SIG-M5 treated with dmso at 0.1 percent for 504 hours (cell line): ENCODE data around the gene PRKCE.

Experiments
- DNase-seq: peaks from one replicate; lab custom pipeline; 2025; ENCODE audit not compliant: unreplicated experiment; lab: John Stamatoyannopoulos, UW

Gene PRKCE

GRCh38 chr2:46126571-46126970 lies 475.1 kb downstream of the PRKCE start:
- DNase-seq, result no peak

DNA sequence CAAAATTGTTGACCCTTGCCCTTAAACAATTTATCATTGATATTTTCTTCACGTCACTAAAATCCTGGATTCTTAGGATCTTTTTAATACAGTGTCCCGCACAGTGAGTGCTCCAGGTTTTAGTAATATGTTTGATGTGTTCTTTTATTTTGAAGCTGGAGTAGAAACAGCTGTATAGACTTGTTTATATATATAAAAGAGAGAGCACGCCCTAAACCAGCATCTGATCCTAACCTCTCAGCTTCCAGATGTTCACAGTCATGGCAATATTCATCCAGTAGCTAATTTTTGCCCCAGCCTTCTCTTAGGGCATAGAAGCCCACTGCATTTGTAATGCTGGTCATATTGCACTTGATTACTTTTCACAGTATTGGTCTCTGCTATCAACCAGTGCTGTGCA lies 475.7 kb downstream of the PRKCE start:
- no peak for DNase-seq

DNA sequence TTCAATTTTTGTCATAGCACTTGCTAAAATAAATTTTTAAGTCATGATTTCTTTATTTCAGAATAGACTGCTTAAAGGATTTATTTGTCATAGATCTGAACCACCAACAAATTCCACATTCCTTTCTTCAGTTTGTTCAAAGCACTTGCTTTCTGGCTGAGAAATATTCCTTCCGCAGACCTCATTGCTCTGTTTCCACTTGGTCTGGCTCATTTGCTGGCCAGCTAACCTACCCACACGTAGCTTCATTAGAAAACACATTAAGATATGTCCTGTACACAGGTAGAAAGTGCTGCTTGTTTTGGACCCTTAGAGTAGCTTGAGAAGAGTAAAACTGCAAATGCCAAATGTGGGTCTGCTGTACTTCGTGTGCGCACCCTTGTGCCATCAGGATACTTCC lies 479.0 kb downstream of the PRKCE start:
- DNase-seq, result no peak

- DNase-seq, result no peak
Observed at GRCh38 chr2:46132996-46133395, 481.5 kb downstream of the PRKCE start.

GRCh38 chr2:46134531-46135227 lies 483.2 kb downstream of the PRKCE start:
- no peak for DNase-seq

DNA sequence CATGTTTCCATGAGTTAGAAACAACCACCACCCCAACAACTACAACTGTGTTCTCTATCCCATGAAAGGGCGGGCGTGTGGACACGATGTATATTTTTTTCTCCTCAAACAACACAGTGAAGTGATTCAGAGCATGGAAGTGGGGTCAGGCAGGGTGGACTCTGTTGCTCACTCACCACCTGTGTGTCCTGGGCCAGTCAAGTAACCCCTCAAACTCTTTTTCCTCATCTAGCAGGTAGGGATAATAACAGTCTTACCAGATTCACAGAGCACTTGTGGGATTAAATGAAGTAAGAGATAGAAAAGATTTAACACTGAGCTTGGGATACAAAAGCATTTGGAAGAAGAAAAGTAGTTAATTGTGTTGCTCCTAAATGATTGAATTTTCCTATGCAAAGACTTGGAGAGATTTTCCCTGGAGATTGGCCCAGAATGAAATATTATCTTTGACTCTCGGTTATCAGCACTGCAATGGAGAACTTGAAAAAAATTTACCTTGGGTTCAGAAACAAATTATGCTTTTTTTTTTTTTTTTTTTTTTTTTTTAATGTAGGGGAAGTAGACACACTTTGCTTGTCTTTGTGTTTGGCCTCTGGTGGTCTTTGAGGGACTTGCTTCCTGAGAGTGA lies 483.9 kb downstream of the PRKCE start:
- DNase-seq, result no peak

DNA sequence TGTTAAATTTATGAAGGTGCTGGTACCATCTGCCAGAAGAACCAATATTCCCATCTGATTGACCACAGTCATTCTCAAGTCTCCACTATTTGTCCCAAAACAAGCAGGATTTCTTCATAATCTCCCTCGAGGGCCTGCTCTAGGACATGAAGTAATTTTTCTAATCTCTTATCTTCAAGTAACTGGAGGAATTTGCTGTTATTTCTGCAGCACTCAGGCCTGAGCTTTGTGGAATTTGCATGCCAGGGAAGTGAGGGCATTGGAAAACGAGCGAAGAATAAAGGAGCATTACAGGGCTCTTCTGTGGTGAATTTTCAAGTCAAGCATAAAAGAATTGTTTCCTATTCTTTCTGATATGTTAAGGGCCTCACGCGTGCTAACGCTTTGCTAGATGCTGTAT lies 484.5 kb downstream of the PRKCE start:
- no peak for DNase-seq

- DNase-seq, result no peak
Observed at GRCh38 chr2:46136481-46136880, 485.0 kb downstream of the PRKCE start.

DNA sequence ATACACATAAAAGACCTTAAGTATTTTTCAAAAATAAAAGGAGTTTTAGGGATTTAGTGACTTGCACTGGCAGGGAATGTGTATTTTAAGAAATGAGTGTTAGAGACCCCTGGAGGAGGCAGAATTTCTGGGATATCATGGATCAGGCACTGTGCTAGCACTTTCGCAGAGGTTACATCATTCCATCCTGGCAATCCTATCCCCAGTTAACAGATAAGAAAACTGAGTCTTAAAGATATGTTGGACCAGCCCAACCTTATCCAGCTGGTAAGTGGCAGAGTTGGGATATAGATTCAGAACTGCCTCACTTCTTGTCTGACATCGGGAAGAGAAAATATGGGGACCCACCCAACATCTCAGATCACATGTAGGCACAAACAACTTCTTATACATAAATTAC lies 485.5 kb downstream of the PRKCE start:
- no peak for DNase-seq

DNA sequence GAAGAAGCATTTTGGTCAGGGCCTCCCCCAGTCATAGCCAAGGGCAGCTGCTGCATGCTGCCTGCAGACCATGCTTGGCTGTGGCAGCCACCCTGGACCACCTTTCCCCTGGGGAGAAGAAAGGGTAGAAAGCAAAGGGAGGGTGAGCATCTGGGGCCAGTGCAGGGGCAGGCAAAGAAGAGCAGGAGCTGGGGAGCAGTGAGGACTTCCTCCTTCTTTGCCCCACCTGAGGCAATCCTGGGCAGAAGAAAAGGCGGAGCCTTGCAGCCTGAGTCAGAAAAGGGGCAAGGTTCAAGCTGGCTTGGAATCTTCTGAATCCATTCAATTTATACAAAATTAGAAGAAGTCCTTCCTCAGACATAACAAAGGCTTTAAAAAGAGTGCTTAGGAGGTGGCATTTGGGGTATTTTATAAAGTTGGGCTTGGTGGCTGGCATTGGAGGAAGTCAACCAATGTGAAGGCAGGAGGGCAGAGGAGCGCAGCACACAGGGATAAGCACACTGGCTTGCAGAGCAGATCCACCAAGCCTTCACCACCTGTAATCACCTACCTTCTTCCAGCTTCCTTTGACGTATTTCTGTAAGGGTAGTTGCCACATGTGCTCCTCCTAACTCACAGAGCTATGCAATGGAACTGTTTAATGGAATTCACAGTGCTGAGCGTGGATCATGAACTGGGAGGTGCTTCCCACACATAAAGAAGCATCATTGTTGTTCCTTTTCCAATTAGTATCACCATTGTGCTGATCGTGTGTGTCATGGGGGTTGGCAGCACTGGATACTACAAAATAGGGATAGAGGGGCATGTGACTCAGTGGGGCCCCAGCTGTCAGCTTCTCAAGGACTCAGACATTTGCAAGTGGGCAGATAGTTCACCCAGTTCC lies 491.3 kb downstream of the PRKCE start:
- no peak for DNase-seq

DNA sequence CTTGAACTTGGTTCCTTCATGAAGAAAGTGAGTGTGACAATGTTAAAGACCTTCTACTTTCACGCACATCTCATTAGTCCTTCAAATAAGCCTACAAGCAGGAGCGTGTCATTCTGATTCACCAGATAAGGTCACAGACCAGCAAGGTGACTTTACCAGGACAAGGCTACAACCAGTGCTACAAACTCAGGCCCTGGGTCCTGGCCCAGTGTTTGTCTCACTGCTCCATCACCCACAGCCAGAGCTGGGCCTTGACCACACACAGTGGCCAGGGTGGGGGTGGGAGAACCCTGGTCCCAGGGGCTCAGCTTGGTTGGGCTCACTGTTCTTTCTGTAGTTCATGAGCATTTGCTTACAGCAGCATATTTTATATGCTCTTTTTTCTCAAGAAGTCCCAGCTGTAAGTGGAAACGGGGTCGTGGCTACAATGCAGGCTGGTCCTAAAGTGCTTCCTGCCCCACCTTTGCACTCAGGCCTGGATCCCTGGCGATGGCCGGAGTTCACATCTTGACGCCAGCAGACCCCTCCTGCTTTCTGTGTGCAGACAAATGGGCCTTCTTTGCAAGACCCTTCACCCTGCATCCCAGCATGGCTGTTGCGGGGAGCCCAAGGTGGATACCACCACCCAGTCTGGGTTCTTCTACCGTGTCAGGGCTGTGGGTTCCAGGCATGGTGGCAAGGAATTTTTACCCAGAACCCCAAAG lies 492.1 kb downstream of the PRKCE start:
- no peak for DNase-seq

GRCh38 chr2:46144133-46144800 lies 492.8 kb downstream of the PRKCE start:
- DNase-seq, result no peak

DNA sequence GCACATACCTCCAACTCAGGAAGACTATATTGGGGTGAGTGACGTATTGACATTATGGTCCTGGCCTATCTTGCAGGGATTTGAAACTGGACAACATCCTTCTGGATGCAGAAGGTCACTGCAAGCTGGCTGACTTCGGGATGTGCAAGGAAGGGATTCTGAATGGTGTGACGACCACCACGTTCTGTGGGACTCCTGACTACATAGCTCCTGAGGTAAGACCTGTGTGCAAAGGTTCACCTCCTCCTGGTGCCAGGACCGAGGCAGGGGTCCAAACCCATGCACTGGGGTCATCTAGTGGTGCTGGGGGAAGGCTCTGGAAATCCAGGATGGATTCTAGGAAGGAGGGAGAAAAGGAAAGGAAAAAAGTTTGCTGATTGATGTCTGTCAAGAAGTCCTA lies 493.5 kb downstream of the PRKCE start:
- DNase-seq, result no peak

DNA sequence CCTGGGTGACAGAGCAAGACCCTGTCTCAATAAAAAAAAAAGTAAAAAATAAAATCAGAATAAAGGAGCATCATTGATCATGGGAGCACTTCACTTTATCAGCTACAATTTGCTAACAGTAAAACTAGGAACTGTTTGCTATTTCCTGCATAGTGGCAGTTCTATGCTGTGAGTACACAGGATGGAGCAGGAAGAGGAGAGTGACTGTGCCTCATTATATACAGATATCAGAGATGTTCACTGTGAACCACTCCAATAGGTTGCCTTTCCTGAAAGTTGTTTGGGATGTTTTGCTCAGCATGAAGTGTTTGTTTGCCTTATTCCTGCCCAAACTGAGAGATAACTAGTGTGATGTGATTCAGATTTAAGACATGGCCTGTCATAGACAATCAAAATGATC lies 494.4 kb downstream of the PRKCE start:
- DNase-seq, result no peak

DNA sequence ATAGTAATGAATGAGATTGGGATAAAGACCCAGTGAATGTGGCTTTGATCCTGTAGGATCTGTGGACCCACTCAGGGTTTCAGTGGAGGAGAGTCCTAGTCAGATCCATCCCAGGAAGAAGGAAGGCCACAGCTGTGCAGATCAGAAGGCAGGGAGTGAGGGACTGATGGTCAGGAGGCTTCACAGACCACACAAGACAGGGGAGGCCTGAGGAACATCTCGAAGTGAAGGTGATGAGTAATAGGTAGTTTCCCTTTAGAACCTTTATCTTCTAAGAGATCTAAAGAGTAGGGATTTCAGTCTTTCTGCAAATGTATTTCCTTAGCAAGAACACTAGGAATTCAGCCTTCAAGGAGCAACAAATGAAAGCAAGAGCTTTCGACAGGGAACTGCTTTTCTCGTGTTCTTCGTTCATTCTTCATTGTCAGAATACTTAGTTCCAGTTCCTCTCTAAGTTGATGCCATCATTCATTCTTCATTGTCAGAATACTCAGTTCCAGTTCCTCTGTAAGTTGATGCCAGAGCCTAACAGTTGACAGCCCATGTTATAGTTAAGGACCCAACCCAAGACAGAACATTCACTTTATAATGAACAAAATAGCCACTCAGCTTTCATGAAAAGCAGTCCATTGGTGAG lies 495.5 kb downstream of the PRKCE start:
- peak; percentile 12 for DNase-seq

DNA sequence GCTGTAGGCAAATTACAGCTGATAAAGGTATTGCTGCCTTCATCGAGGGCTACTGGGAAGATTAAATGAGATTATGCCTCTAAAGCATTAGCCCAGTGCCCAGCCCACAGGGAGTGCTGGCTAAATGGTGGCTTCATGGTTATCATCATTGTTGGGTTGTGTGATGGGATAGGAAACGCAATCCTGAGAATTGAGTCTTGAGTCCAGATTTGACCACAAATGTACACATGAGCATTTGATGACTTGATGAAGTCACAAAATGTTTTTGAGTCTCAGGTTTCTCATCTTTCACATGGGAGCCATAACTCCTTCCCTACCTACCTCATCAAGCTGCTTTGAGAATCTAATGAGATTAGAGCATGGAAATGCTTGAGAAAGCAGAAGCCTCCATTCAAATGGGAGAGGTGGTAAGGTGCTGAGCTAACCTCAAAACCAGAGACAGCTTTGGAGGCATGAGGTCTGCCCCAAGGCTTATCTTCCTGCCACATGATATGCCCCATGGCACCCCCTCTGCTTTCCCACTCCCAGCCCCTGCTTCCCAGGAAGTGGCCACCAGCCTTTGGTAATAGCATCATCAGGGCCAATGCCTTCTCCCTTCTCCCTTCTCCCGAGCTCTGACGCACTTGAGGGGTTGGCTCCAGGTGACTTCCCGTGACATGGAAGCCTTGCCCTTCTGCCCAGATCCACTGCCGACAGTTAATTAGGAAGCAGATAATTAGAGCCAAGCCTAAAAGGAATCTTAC lies 496.3 kb downstream of the PRKCE start:
- DNase-seq, result no peak

DNA sequence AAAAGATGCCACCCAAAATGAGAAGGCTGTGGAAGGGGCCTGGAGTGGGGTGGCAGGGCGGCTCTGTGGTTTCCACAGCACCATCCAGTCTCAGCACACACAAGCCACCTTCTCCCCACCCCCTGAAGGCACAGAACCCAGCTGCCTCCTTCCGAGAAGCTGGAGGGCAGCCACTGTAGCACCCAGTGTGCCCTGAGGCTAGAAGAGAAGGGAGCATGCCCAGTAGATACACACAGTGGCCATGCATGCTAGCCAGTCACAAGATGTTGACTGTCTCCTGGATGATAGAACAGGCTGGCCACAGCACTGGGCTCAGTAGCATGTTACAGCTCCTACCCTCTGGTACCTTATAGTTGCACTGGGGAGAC lies 496.9 kb downstream of the PRKCE start:
- DNase-seq, result no peak

DNA sequence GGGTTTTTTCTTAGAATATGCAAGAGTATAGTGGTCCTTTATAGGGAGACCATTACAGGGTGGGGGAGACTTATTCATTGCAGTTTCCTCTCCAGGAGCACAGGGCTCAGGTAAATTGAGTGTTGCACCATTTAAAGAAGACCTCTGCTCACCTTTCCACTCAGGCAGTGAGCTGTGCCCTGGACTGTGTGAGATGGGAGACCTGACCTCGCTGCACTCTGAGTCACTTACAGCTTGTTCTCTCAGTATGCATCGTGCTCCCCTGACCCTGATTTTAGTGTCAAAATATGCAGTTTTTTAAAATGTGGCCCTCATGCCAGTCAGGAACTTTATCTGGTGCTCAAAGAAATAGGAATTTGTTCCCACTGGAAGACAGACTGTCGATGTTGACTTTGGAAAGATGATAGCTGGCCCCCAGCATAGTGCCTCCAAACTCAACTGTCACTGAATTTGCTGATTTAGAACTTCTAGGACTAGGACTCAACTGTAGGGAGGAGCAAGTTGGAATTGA lies 499.0 kb downstream of the PRKCE start:
- no peak for DNase-seq

GRCh38 chr2:46151577-46151976 lies 500.1 kb downstream of the PRKCE start:
- no peak for DNase-seq
